Stimulated activated CD8-positive, alpha-beta memory T cell treated with anti-CD3 and anti-CD28 coated beads, Interleukin-12 subunit alpha, Interleukin-12 subunit beta, amount 100 ng/mL, for 24 hours (primary cell): ENCODE measurements around the gene RERE.

Source experiments
- DNase-seq: peaks from one replicate; pipeline ENCODE4 v3.0.0-alpha.2; 2020; ENCODE audit errors: extremely low read depth

Gene RERE

GRCh38 chr1:8666389-8667167 is 150.9 kb downstream of the RERE start:
- no peak for DNase-seq

- DNase-seq, result no peak
These were observed 151.6 kb downstream of the RERE start for GRCh38 chr1:8665833-8666232.

GRCh38 chr1:8664887-8665286 is 152.6 kb downstream of the RERE start:
- DNase-seq, result no peak

GRCh38 chr1:8663915-8664329 is 153.5 kb downstream of the RERE start:
- no peak for DNase-seq

- DNase-seq, result no peak
These were observed 154.2 kb downstream of the RERE start for GRCh38 chr1:8663090-8663802.

GRCh38 chr1:8662380-8663072 is 154.9 kb downstream of the RERE start:
- DNase-seq, result no peak

- DNase-seq, result no peak
These were observed 156.0 kb downstream of the RERE start for GRCh38 chr1:8661185-8662110.

- DNase-seq, result no peak
These were observed 157.0 kb downstream of the RERE start for GRCh38 chr1:8660411-8660828.

GRCh38 chr1:8659593-8659992 is 157.8 kb downstream of the RERE start:
- DNase-seq, result no peak

GRCh38 chr1:8653878-8654277 is 163.6 kb downstream of the RERE start:
- no peak for DNase-seq

- DNase-seq, result no peak
These were observed 164.9 kb downstream of the RERE start for GRCh38 chr1:8652467-8653046.

- DNase-seq, result no peak
These were observed 165.5 kb downstream of the RERE start for GRCh38 chr1:8651962-8652361.

- DNase-seq, result no peak
These were observed 166.1 kb downstream of the RERE start for GRCh38 chr1:8651236-8651890.

GRCh38 chr1:8649875-8650274 is 167.6 kb downstream of the RERE start:
- DNase-seq, result no peak

- DNase-seq, result no peak
These were observed 168.4 kb downstream of the RERE start for GRCh38 chr1:8649027-8649426.

GRCh38 chr1:8646996-8647395 is 170.4 kb downstream of the RERE start:
- no peak for DNase-seq

GRCh38 chr1:8646189-8646588 is 171.3 kb downstream of the RERE start:
- no peak for DNase-seq

GRCh38 chr1:8643542-8644536 is 173.6 kb downstream of the RERE start:
- no peak for DNase-seq

GRCh38 chr1:8642114-8642513 is 175.3 kb downstream of the RERE start:
- no peak for DNase-seq
